Ascending aorta (tissue), 2 donors: Measurements from ENCODE around the gene MYCN. TPM values are rescaled to one million over a fixed set of nuclear protein-coding genes. Genes with fewer than 3 reads are reported as not detected.
A peak's percentile ranks its signal among the peaks of the same experiment; 100 is the strongest.

Experiments used
- DNase-seq, 2 donors: peaks; one replicate each; pipeline ENCODE4 v3.0.0-alpha.2; 2019; ENCODE audit warnings: low spot score in 2 of 2
- H3K27ac ChIP-seq, 2 donors: fragments of 200-600 bp; sonication (generic); one replicate each; pipeline ENCODE4 v1.5.1; 2016 to 2017; ENCODE audit warnings: mild to moderate bottlenecking in 1 of 2
- H3K27me3 ChIP-seq: fragments of 200-600 bp; sonication (generic); one replicate; pipeline ENCODE4 v1.5.1; 2017
- H3K36me3 ChIP-seq, 2 donors: fragments of 200-600 bp; sonication (generic); one replicate each; pipeline ENCODE4 v1.5.1; 2016
- H3K4me1 ChIP-seq, 2 donors: fragments of 200-600 bp; sonication (generic); one replicate each; pipeline ENCODE4 v1.5.1; 2016 to 2017; ENCODE audit warnings: mild to moderate bottlenecking in 1 of 2
- H3K4me3 ChIP-seq, 2 donors: fragments of 200-600 bp; sonication (generic); one replicate each; pipeline ENCODE4 v1.5.1; 2016 to 2017; ENCODE audit warnings: mild to moderate bottlenecking in 1 of 2
- H3K9me3 ChIP-seq, 2 donors: fragments of 200-600 bp; sonication (generic); one replicate each; pipeline ENCODE4 v1.5.1; 2016
- CTCF ChIP-seq, 3 experiments: fragments of 200-600 bp in 2 of 3; fragments of 450-650 bp in 1 of 3; sonication (generic) in 2 of 3; IDR thresholded peaks; one replicate each; pipeline ENCODE4 v1.5.1; 2016 to 2019; ENCODE audit warnings: antibody characterized with exemption in 3 of 3, mild to moderate bottlenecking in 1 of 3, moderate library complexity in 1 of 3
- intact Hi-C: fragments of 100-400 bp; cut with DNase I; formaldehyde crosslinking; loops from one replicate; pipeline ENCODE4 v1.15.1; 2023
- total RNA-seq: library from RNA; depleted of rRNA; stranded (reverse); fragments of >200 nt; gene quantifications from one replicate; pipeline ENCODE4 v1.1.0, GENCODE V29; 2016

The MYCN gene
- total RNA-seq, 1 donor from 2014 or later: not detected

GRCh38 chr2:15968280-15969178, 28.2 kb downstream of the MYCN start:
- Histone ChIP-seq H3K4me3 (no peak overlapping the region), H3K27ac (no peak overlapping the region), H3K9me3 (no peaks in the 10 kb centered on the region), H3K36me3 (no peaks in the 10 kb centered on the region), H3K4me1 (no peaks in the 10 kb centered on the region), H3K27me3 (no peaks in the 10 kb centered on the region)
- no peak for TF ChIP-seq CTCF (IDR thresholded peaks at IDR 0.05)
- DNase-seq: no peak
- intact Hi-C loops: no loop called here

DNA sequence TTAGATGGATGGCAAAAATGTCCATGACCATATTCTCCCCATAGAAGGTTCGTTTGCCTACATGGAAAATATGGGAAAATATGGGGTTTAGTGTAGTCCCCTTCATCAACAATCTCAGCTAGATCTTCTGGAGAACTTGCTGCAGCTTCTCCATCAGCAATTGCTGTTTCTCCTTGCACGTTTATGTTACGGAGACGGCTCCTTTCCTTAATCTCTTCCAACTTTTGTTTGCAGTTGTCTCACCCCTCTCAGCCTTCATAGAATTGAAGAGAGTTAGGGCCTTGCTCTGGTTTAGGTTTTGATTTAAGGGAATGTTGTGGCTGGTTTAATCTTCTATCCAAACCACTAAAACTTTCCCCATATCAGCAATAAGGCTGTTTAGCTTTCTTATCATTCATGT, 28.9 kb downstream of the MYCN start:
- TF ChIP-seq CTCF (IDR thresholded peaks at IDR 0.05): no peak
- Histone ChIP-seq H3K27ac (no peak overlapping the region), H3K9me3 (no peaks in the 10 kb centered on the region), H3K27me3 (no peaks in the 10 kb centered on the region), H3K4me1 (no peaks in the 10 kb centered on the region), H3K36me3 (no peaks in the 10 kb centered on the region), H3K4me3 (no peak overlapping the region)
- intact Hi-C loops: no loop called here
- no peak for DNase-seq

GRCh38 chr2:15970701-15971100, 30.4 kb downstream of the MYCN start:
- Histone ChIP-seq H3K36me3 (no peaks in the 10 kb centered on the region), H3K27me3 (no peaks in the 10 kb centered on the region), H3K9me3 (no peaks in the 10 kb centered on the region), H3K27ac (no peak overlapping the region), H3K4me3 (no peak overlapping the region), H3K4me1 (no peaks in the 10 kb centered on the region)
- peak in 1 of 2 donors; percentile 13 for DNase-seq
- intact Hi-C loops: no loop called here
- TF ChIP-seq CTCF (IDR thresholded peaks at IDR 0.05): no peak

DNA sequence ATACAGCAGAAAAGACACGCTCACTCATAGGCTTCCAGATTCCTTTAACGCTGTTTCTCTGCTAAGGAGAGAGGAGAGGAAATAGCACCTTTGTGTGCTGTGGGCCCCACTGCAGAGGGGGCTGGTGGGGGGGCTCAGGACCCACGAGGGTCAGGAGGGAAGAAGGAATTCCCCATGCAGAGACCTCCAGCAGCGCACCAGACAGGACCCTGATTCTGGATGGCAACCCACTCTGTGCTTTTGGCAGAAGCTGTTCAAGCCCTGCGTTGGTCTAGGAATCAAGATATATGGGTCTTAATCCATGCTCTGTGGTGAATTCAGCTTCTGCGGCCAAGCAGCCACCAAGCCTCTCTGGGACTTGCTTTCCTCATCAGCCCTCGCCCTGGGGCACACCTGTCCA, 31.0 kb downstream of the MYCN start:
- intact Hi-C loops: no loop called here
- Histone ChIP-seq H3K4me3 (no peak overlapping the region), H3K36me3 (no peaks in the 10 kb centered on the region)

DNA sequence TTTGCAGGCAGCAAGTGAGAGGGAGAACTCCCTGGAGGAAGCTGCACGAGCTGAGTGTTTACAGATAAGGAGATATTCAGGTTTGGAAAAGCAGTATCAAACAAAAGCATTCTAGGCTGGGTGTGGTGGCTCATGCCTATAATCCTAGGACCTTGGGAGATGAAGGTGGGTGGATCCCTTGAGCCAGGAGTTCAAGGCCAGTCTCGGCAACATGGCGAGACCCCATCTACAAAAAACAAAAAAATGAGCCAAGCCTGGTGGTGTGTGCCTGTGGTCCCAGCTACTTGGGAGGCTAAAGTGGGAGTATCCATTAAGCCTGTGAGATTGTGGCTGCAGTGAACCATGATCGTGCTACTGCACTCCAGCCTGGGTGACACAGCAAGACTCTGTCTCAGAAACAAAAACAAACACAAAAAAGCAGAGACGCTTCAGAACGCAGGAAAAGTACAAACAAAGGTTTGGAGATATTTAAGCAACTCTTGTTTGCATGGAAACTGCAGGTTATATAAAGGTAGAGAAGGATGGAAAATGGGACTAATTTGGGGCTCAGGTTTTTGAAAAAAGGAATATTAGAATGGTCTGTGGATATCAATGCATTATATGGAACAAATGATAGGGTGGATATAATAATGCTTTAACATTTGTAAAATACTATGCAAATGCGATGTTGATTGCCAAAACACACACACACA, 31.6 kb downstream of the MYCN start:
- peak in 1 of 2 donors; percentile 30 for DNase-seq

More for the DNA sequence above, 31.0 kb downstream of the MYCN start:
- peak in 1 of 2 donors; percentile 21 for DNase-seq
- TF ChIP-seq CTCF (IDR thresholded peaks at IDR 0.05): no peak
- H3K9me3 ChIP-seq: no peaks in the 10 kb centered on the region
- H3K27me3 ChIP-seq: no peaks in the 10 kb centered on the region
- no peak overlapping the region for H3K27ac ChIP-seq
- no peaks in the 10 kb centered on the region for H3K4me1 ChIP-seq

More for the DNA sequence above, 31.6 kb downstream of the MYCN start:
- Histone ChIP-seq H3K27me3 (no peaks in the 10 kb centered on the region), H3K36me3 (no peaks in the 10 kb centered on the region), H3K9me3 (no peaks in the 10 kb centered on the region), H3K4me3 (no peak overlapping the region), H3K4me1 (no peaks in the 10 kb centered on the region), H3K27ac (no peak overlapping the region)
- TF ChIP-seq CTCF (IDR thresholded peaks at IDR 0.05): no peak
- intact Hi-C loops: no loop called here
